Measurements from ENCODE around the gene MCMBP.

The MCMBP gene

DNA sequence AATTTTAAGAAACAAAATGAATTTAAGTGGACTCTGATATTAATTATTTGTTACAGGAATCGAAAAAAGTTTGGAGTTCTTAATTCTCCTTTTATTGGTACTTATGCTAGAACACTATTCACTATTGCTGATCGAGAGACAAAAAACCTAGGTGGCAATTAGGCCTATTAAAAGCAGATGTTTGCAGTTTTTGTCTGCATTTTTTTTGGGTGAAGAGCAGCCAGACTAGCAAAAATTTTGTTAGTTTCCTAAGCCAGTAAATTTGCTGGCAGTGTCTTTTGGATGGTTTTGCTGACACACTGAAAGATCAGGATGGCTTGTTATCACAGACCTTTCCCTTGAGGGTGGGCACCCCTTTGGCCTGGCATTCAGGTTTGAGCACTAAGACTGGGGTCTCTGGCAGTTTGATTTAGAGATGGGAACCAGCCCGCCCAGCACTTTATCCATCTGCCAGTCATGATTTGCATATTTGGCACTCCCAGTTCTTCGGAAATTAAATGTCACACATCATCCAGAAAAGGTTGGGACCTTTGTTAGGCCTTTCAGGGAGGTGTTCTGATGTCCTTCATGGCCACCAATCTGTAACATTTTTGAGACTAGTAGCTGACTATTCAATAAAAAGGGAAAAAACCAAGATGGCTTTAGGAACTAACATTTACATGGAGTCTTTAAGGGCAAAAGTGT lies 89.5 kb downstream of the MCMBP start:
- Histone ChIP-seq H3K27me3 (no peaks in the 10 kb centered on the region), H3K4me1 (ENCODE audit: control insufficient read depth in 1 of 2, insufficient read depth in 1 of 2, low read depth in 1 of 2, low read length in 1 of 2) (no peaks in the 10 kb centered on the region), H3K36me3 (no peaks in the 10 kb centered on the region), H3K27ac (no peak overlapping the region), H3K4me3 (ENCODE audit: low read depth in 1 of 2, low read length in 1 of 2) (no peak overlapping the region), H3K9me3 (no peaks in the 10 kb centered on the region)
- TF ChIP-seq CTCF (IDR thresholded peaks at IDR 0.05): no peak

GRCh38 chr10:119781498-119781897 lies 91.1 kb downstream of the MCMBP start:
- Histone ChIP-seq H3K4me3 (ENCODE audit: low read depth in 1 of 2, low read length in 1 of 2) (no peak overlapping the region), H3K27ac (no peak overlapping the region), H3K36me3 (no peaks in the 10 kb centered on the region), H3K4me1 (ENCODE audit: control insufficient read depth in 1 of 2, insufficient read depth in 1 of 2, low read depth in 1 of 2, low read length in 1 of 2) (no peaks in the 10 kb centered on the region), H3K9me3 (no peaks in the 10 kb centered on the region), H3K27me3 (no peaks in the 10 kb centered on the region)
- no peak for TF ChIP-seq CTCF (IDR thresholded peaks at IDR 0.05)

- Histone ChIP-seq H3K4me1 (ENCODE audit: control insufficient read depth in 1 of 2, insufficient read depth in 1 of 2, low read depth in 1 of 2, low read length in 1 of 2) (no peaks in the 10 kb centered on the region), H3K27me3 (no peaks in the 10 kb centered on the region)
- no peak for TF ChIP-seq CTCF (IDR thresholded peaks at IDR 0.05)
These were observed 91.7 kb downstream of the MCMBP start for GRCh38 chr10:119780879-119781480.

More at GRCh38 chr10:119780879-119781480, 91.7 kb downstream of the MCMBP start:
- Histone ChIP-seq H3K27ac (no peak overlapping the region), H3K36me3 (no peaks in the 10 kb centered on the region), H3K9me3 (no peaks in the 10 kb centered on the region), H3K4me3 (ENCODE audit: low read depth in 1 of 2, low read length in 1 of 2) (no peak overlapping the region)

Measured in neutrophil (primary cell).